Neural cell (in vitro differentiated cells): ENCODE data around the gene SUPT4H1.

ENCODE experiments used
- EP300 ChIP-seq: fragments of 450-650 bp; conservative IDR thresholded peaks from 2 replicates; pipeline ENCODE4 v1.6.1; 2014; ENCODE audit warnings: antibody characterized with exemption, mild to moderate bottlenecking, moderate library complexity; ENCODE audit not compliant: poor library complexity, severe bottlenecking
- MXI1 ChIP-seq: fragments of 450-650 bp; conservative IDR thresholded peaks from 2 replicates; pipeline ENCODE4 v1.6.1; 2014; ENCODE audit warnings: antibody characterized with exemption, mild to moderate bottlenecking; ENCODE audit not compliant: poor library complexity, severe bottlenecking
- TAF1 ChIP-seq: IDR thresholded peaks from 2 replicates; pipeline ENCODE4 v1.6.1; 2012; ENCODE audit warnings: low read depth
- TF ChIP-seq, protein P1 (sequence below): fragments of 450-650 bp; IDR thresholded peaks from 2 replicates; pipeline ENCODE4 v1.5.1; 2014; ENCODE audit warnings: antibody characterized with exemption, mild to moderate bottlenecking, moderate library complexity; ENCODE audit not compliant: poor library complexity, severe bottlenecking

DNA sequence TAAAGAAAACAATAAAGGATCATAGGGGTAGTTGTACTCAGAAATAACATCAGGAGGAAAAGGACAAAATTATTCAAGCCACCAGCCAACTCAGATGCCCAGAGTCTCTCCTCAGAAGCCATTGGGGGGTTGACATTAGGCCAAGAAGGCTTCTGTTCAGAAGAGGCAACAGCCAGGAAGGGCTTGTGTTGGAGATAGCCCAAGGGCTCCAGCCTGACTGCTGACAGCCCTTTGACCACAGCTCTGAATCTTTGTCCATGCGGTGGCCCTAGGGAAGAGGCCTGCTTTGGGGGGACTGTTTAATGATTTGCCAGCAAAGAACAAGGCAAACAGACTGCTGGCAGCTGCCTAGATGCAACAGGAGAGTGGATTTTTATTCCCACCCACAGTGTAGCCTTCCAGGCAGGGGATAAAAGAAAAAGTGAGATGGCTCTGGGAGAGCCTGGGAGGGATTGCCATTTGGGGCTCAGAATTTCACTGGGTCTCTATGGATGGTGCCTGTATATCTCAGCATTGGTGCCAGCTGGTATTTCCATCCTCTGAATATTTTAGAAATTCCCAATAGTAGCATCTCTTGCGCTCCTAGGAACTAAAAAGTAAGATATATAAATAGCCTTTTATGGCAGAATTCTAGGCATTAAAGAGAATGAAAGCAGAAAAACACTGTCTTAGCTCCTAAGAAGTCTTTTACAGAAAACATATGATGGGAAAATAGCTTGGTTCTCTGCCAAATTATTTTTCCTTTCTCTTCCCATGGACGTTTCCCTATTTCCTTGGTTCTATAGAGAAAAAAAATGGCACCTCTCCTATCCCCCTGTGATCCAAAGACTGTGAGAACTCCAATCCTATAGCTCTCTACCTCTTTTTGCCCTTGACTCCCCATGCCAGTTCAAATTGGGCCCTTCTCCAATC lies 29.4 kb upstream of the SUPT4H1 start:
- TF ChIP-seq EP300: no peak
- TF ChIP-seq, protein P1, sequence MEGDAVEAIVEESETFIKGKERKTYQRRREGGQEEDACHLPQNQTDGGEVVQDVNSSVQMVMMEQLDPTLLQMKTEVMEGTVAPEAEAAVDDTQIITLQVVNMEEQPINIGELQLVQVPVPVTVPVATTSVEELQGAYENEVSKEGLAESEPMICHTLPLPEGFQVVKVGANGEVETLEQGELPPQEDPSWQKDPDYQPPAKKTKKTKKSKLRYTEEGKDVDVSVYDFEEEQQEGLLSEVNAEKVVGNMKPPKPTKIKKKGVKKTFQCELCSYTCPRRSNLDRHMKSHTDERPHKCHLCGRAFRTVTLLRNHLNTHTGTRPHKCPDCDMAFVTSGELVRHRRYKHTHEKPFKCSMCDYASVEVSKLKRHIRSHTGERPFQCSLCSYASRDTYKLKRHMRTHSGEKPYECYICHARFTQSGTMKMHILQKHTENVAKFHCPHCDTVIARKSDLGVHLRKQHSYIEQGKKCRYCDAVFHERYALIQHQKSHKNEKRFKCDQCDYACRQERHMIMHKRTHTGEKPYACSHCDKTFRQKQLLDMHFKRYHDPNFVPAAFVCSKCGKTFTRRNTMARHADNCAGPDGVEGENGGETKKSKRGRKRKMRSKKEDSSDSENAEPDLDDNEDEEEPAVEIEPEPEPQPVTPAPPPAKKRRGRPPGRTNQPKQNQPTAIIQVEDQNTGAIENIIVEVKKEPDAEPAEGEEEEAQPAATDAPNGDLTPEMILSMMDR: no peak
- TF ChIP-seq MXI1: no peak
- no peak for TF ChIP-seq TAF1
